GM19372 (cell line): ENCODE results near the gene TEAD3.

Experiments used
- ATAC-seq: cut with Tn5 transposase; IDR thresholded peaks from one replicate; pipeline ENCODE4 v1.9.1; 2021; ENCODE audit warnings: mild to moderate bottlenecking, low read depth, moderate library complexity; ENCODE audit not compliant: unreplicated experiment

Gene TEAD3

DNA sequence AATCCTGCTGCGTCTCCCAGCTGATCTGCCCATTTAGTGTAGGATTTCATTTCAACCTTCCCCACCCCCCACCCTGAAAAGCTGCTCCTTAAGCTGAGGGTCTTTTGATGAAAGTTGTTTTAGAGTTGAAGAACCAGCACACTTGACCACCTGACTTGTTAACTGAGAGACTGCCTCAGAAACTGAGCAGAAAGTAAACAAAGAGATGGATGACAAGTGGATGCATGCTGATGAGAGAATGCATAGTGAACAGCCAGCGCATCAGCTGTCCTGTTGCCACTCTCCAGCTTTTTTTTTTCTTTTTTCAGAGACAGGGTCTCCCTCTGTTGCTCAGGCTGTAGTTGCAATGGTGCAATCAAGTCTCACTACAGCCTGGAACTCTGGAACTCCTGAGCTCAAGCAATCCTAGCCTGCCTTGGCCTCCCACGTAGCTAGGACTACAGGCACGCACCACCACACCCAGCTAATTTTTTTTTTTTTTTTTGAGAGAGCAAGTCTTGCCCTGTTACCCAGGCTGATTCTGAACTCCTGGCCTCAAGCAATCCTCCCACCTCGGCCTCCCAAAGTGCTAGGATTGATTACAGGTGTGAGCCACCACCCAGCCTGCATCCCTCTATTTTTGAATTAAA lies 19.2 kb downstream of the TEAD3 start:
- ATAC-seq = no peak

DNA sequence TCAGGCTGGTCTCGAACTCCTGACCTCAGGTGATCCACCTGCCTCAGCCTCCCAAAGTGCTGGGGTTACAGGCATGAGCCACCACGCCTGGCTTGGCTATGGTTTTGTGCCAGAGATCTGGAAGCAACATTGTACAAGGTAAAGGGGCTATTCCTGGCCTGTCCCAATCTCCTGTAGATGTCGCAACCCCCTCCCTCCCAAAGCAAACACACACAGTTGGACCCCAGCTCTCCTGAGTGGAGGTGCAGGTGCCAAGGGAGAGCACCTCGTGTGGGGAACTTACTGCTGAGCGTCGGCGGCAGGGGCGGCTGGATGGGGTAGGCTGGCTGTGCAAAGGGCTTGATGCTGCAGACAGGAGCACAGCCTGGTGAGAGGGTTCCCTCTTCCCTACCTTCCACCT lies 19.9 kb downstream of the TEAD3 start:
- ATAC-seq = no peak

DNA sequence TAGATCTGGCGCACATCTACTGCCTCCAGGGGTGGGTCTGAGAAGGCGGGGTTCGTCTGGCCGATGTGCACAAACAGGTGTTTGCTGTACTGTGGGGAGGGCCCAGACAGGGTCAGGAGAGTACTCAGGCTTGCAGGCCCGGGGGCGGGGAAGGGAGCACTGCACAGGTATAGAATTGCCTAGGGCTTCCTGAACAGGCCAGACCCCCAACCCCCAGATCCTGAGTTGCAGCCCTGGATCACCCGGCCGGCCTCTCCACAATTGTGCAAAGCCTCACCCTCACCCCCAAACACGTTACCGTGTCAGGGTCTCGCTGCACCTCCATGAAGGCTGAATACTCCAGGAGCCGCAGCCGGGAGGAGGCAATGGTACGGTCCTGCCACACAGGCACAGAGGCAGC lies 20.9 kb downstream of the TEAD3 start:
- ATAC-seq = no peak

DNA sequence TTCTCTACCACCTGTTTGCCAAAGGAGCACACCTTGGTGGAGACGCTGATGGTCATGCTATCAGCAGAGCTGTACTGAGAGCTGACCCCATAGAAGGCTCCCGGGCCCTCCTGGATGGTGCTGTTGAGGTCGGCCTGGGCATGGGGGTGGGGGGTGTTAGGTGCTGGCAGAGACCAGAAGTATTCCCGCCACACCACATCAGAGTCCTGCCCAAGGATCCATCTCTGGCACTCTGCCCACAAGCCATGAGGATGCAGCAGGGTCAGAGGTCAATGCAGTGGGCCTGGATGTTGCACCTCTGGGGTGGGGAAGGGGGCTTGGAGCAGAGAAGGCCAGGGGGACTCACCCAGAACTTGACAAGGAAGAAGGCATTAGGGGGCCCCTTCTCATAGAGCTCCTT lies 21.3 kb downstream of the TEAD3 start:
- no peak for ATAC-seq

DNA sequence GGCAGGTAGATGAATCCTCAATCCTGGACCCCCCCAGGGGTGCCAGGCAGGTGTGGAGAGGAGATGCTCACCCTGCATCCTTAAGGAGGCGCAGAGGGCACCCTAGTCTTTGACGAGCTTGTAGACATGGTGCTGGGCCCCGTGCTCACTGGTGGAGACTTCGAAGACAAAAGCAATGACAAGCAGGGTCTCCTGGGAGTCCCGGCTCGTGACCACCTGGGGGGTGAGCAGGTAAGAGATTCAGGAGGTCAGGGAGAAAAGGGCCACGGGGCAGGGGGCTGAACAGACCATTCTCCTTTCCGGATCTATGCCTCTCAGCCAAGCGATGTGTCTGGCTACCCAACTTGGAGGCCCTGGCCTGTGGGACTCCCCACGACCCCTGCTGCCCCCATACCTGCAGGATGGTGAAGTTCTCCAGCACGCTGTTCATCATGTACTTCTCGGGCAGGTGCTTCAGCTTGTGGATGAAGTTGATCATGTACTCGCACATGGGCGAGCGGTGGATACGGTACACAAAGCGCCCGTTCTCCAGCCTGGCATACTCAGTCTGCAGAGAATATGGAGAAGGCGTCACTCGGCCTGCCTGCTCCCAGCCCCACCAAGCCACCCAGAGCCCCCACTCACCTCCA lies 21.8 kb downstream of the TEAD3 start:
- ATAC-seq = no peak

DNA sequence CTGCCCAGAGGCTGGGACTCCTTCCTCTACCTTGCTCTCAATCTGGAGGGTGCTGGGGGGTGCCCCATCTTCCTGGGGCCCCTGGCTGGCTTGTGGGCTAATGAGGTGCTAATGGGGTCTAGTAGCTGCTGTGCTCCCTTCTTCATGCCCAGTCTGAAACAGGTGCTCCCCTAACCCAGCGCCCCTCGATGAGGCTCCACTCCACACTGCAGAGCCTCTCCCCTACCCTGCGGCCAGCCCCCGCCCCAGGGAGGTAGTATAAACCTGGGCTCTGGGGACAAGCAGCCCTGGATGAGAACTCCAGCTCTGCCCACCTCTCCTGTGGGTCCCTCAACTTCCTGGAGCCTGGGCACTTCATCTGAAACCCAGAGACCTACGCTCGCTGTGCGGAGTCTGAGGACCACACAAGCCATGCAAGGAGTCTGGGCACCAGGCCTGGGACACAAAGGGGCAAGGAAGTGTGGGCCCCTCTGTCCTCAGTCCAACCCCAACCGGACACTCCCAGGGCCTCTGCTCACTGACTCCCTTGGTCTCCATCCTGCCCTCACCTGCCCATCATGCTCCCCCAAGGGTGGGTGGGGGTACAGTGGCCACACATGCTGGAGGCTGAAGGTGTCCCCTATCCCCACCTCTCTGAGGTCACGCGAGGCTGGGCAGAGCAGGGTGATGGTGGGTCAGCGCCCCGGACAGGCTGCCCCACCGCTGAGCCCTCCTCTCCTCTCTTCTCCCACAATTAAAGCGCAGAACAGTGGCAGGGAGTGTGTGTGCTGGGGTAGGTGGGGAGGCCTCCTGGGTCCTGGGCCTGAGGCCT lies 22.5 kb downstream of the TEAD3 start:
- ATAC-seq = no peak

DNA sequence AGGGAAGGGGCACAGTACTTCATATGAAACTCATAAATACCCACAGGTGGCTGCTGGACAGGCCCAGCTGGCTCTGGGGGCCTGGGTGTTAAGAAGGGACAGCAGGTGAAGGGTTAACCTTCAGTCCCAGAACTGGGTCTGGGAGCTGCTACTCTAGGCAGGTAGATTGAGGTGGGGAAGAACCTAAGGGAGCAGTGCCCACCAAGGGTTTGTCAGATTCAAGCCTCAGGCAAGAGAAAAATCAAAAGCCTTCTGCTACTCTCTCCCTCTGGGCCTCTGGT lies 23.1 kb downstream of the TEAD3 start:
- ATAC-seq = no peak

DNA sequence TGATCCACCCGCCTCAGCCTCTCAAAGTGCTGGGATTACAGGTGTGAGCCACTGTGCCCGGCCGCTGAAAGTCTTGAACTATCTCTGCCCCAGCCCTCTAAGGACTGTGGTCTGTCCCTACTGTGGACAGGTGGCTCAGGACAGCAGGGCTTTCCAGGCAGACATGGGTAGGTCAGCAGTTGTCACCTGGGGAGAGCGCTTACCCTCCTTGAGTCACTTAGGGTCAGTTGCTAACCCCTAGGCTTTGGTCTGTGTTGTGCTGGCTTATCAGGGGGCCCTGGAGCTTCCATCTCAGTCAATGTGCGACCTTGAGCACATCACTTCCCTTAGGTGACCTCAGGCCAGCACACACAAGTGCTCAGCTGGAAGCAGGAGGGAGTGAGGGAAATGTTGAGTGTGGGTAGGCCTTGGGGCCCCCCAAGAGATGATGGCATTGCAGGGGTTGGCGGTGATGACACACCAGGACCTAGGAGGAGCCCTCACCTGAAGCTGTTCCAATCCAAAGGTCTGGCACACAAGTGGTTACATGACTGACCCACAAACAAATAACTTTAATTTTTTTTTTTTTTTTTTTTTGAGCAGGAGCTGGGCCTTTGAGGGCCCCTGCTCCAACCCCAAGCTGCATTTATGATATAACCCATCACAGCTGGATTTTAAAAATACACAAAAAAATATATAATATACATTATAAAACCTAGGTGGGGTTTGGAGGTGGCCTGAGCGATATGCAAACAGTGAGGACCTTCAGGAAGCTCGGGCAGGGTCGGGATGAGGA lies 23.6 kb downstream of the TEAD3 start:
- ATAC-seq = no peak

DNA sequence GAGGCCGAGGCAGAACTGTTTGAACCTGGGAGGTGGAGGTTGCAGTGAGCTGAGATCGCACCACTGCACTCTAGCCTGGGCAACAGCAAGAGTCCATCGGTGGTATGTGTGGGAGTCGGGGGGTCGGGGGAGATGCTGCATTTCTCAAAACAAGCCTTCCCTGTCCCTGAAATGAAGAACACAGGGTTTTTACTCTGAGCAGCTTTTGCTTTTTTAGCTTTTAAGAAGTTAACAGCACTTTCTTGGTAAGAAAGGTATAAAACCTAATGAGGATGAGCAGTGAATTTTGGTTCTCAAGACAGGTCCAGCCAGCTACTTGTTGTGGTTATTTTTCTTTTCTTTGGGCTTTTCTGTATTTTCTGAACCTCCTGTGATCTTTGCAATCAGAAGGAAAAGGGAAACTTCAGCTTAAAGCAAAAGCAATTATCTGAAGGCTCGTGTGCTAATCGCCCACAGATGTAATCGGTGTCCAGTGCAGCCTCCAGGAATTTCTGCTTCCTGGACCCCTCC lies 25.0 kb downstream of the TEAD3 start:
- no peak for ATAC-seq

DNA sequence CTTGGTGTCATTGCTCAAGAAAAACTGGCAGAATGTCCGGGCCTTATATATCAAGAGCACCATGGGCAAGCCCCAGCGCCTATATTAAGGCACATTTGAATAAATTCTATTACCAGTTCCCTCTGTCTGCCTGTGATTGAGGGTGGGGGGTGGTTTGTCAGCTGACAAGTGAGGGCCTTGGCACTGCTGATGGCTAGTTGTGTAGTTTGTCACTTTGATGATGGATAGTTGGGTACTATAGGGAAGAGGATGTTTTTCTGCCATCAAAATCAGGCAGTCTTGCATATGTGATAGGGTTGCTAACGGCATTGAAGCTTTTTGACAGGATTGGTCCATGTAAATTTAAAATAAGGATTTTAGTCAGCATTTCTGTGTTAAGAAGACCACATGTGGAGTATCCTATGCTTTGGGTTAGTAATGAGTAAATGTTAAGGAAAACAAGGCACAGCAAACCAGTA lies 26.2 kb downstream of the TEAD3 start:
- no peak for ATAC-seq

DNA sequence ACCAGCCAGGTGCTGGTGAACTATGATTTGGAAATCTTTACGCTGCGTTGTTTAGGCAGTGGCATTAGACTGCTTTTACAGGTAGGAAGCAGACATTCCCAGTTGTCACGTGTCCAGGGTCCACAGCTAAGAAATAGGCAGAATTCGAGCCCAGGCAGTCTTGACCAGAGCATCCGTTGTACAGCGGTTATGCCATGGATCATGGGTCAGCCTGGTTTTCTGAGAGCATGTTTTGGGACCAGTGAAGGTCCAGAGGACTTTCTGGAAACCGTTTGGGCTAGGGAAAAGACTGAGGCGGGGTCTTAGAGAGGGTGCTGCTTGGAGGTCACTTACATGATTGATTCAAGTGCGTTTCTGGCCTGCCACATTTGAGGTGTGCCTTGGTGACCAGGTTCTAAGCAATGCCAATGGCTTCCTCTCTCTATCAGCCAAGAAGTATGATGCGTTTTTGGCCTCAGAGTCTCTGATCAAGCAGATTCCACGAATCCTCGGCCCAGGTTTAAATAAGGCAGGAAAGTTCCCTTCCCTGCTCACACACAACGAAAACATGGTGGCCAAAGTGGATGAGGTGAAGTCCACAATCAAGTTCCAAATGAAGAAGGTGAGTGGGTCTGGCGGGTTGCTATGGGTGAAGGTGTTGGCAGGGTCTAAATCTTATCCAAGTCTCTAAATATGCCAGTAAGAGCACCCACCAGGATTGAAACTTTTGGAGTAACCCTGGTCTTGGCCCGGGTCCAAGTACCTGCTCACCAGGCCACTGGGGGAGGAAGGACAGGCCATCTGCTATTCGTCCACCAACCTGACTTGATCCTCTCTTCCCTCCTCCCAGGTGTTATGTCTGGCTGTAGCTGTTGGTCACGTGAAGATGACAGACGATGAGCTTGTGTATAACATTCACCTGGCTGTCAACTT lies 26.9 kb downstream of the TEAD3 start:
- ATAC-seq = no peak

DNA sequence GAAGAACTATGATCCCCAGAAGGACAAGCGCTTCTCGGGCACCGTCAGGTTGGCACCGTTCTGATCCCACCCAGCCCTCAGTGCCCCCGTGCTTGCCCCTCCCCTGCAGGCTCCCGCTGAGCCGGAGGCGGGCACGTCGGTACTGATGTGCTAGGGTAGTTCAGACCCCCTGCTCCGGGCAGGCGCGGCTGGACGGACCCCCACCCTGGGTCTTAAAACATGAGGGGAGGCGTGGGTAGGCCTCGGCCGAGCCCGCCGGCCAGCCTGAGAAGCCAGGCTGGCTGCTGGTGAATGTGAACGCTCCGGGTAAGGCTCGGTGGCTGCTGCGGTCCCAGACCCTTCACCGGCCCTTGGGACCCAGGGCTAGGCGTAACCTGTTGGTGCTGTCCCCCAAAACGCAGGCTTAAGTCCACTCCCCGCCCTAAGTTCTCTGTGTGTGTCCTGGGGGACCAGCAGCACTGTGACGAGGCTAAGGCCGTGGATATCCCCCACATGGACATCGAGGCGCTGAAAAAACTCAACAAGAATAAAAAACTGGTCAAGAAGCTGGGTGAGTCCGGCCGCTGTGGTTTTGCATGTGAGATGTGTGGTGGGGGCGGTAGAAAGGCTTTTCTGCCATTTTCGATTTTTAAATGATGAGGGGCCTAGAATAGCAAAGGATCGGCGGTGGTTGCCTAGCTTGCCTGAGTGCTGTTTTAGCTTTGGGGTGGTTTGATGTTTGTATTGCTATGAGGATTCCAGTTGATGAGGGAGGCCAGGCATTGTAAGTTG lies 27.7 kb downstream of the TEAD3 start:
- ATAC-seq = no peak

DNA sequence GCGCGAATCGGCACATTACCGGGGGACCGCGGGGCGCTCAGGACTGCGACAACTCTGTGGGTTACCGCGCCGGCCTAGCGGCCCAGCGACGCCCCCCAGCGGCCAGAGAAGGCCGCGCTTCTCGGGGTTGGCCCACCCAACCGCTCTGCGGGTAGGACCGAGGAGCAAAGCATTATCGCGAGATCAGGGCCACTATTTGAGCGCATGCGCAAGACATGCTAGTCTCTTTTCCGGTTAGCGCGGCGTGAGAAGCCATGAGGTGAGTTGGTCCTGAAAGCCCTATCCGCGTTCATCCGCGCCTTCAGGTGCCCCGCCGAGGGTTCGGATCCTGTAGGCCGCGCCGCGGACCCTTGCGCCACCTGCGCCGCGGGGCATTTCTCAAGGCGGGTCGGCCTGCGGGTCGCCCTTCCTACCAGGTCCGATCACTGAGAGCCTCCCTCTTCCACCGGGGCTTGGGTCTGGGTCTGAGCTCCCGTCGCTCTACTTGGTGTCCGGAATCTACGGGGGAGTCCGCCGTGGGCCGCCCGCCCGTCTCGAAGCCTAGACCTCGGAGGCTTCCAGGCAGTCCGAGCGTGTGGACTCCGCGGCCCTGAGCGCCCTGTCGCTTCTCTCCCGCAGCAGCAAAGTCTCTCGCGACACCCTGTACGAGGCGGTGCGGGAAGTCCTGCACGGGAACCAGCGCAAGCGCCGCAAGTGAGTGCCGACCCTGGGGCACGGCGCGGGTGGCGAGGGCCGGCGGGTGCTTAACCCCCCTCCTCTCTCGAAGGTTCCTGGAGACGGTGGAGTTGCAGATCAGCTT lies 28.5 kb downstream of the TEAD3 start, which contains the start of gene RPL10A:
TSS of gene RPL10A (plus strand) at position 221 of the 799 bp plus-strand sequence. CDS start at position 255, 34 bp downstream.
- peak; percentile 83 for ATAC-seq

DNA sequence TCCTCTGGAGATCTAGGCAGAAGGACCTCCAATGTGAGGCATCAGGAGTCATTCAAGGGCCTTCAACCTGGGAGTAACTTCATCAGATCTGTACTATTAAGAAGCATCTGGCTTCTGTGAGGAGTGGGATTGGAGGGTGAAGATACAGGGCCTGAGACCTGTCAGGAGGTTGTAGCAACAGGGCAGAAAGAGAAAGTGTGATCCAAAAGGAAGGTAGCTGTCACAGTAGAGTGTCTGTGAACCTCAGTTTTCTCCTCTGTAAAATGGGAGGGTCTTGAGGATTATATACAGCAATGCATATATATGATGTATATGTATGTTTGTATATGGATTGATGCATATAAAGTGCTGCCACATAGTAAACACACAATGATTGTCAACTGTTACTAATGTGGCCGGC lies 31.2 kb downstream of the TEAD3 start:
- no peak for ATAC-seq

DNA sequence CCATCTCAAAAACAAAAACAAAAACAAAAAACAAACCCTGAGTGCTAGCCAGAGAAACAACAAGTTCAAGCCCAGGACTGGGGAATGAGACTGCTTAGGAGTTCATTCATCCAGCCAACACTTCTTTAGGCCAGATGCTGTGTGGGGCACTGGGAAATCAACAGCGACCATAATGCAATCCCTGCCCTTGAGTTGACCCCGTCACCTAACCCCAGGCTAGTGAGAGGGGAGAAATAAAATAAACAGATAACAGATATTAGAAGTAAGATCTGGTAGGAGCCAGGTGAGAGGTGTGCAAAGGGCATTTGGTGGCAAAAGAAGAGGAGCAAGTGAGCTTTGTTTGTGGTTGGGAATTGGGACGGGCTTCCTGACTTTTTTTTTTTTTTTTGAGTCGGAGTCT lies 33.6 kb downstream of the TEAD3 start:
- ATAC-seq = no peak

DNA sequence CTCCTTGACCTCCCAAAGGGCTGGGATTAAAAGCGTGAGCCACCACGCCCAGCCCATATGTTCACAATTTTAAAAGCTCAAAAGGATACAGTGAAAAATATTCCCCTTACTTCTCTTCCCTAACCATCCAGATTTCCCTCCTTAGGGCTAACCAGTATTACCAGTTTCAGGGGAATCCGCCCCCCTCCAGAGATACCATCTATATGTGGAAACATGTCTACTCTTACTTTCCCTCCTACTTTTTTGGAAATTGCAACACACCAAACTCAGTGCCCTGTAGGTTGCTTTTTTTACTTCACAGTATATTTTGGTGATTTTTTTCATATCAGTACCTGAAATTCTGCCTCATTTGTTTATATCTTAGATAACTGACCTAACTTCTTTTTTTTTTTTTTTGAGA lies 35.6 kb downstream of the TEAD3 start:
- ATAC-seq = no peak

DNA sequence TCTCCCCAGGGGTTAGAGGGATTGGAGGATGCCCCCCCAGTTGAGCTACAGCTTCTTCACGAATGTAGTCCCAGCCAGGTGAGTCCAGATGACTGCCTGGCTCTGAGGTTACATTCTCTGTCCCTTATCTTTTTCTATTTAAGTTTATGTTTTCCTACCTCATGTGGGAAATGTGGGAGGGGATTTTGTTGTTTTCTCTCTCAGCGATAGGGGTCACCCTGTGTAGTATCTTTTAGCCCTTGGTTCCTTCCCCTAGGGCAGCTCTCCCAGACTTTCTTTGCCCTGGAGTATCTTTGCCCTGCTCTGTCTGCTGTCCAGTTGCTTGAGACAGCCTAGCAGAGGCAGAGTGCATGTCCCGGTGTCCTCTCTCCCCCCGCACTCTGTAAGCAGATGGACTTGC lies 39.0 kb downstream of the TEAD3 start:
- ATAC-seq = no peak

DNA sequence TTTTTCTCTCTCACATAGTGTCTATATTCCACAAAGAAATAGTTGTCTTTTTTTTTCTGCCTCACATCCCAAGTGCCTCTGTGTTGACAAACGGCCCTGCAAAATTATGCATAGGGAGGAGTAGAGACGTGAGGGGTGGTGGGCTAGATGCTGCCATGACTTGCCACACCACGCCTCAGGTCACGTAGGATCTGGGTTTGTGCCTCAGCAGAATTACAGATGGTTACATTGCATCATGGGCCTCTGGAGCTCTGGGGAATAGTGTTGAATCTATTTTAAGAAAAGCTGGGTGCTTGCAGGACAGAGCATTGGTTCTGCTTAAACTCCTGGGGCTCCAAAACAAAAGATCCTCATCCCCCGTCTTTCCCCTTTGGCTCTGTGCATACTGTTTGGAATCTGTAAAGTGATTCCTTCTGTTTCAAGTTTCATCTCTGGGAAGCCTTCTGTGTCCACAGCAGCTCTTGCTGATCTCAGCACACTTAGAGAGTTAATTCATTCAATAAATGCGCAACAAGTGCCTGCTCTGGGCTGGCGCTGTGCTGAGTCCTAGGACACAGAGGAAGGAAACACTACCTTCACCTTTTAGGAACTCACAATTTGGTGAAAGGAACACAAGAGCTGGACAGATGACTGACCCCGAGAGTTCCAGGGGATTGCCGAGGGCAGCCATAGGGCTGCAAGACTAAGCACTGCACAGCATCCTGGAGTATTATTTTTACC lies 42.3 kb downstream of the TEAD3 start:
- no peak for ATAC-seq
